Glomerular visceral epithelial cell (primary cell): ENCODE results near the gene NT5C3A.

Experiments
- DNase-seq: peaks from one replicate; pipeline ENCODE4 v3.0.0-alpha.2; 2016; ENCODE audit errors: extremely low spot score

NT5C3A gene

DNA sequence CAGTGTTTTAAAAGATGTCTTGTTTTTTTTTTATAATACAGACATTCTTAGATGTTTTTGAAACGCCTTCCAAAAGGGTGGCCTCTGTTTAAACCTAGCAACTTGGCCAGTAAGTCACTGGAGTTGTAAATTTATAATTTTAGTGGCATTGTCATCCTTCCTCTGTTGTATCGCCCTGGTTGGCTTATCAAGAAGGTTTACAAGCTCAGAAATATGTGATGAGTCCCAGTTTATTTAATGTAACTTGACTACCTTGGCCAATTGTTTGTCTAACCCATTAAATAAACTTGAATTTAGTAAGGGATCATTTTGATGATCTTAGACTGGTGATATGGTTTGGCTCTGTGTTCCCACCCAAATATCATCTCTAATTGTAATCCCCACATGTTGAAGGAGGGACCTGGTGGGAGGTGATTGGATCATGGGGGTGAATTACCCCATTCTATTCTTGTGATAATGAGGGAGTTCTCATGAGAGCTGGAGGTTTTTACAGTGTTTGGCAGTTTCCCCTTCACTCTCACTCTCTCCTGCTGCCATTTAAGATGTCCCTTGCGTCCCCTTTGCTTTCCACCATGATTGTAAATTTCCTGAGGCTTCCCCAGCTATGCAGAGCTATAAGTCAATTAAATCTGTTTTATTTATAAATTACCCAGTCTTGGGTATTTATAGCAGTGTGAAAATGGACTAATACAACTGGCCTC, 13.4 kb upstream of the NT5C3A start:
- DNase-seq = no peak

DNA sequence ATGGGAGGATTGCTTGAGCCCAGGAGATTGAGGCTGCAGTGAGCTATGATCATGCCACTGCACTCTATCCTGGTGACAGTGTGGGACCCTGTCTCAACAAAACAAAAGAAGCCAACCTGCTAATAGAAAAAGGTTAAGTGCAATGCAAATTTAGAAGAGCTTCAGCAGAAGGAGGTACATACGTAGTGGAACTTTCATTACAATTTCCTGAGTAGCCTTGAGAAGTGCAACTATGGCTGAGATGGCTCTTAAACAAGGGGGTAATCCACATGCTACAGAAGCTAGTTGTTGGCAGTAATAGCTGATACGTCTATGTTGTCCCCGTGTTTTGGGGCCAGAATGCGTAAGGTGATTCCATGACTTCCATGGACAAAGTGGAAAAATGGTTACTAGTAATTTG, 10.7 kb upstream of the NT5C3A start:
- no peak for DNase-seq

DNA sequence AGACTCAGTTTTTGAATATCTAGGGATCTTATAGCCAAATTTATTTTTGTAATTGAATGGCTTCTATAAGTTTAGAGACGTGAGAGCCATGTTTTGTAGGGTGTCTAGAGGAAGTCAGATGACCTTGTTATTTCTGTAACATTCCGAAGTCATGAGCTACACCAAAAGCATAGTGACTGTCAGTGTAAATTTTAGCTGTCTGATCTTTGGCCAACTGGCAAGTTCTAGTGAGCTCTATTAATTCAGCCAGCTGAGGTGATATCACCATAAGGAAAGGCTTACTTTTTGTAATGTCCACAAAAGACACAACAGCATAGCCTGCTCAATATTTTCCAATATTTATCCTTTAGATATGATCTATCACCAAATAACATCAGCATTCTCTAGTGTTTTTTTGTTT, 9.9 kb upstream of the NT5C3A start:
- peak; percentile 60 for DNase-seq

DNA sequence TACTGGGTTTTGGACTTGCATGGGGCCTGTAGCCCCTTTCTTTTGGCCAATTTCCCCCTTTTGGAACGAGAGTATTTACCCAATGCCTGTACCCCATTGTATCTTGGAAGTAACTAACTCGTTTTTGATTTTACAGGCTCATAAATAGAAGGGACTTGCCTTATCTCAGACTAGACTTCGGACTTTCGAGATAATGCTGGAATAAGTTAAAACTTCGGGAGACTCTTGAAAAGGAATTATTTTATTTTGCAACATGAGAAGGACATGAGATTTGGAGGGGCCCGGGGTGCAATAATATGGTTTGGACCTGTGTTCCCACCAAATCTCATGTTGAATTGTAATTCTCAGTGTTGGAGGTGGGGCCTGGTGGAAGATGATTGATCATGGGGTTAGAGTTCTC, 8.3 kb upstream of the NT5C3A start:
- DNase-seq = no peak

DNA sequence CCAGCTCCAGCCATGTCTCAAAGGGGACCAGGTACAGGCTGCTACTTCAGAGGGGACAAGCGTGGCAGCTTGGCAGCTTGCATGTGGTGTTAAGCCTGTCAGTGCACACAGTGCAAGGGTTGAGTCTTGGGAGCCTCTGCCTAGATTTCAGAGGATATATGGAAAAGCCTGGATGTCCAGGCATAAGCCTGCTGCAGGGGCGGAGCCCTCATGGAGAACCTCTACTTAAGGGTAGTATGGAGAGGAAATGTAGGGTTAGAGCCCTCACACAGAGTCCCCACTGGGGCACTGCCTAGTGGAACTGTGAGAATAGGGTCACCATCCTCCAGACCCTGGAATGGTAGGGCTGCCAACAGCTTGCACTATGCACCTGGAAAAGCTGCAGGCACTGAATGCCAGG, 7.7 kb upstream of the NT5C3A start:
- no peak for DNase-seq

DNA sequence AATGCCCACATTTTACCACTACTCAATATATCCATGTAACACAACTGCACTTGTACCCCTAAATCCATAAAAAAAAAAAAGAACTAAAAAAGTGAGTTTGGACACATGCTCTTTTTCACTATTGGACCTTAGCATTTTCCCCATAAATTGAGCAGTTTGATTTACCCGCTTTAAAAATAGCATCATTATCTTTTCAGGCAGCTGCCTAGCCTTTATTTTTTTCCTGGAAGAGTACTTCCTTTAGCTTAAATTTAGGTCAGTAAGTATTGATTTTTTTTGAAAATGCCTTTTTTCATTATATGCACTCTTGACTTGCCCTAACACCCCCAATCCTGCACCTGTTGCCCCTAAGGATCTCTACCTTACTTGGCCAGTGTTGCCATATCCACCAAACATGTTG, 5.3 kb upstream of the NT5C3A start:
- no peak for DNase-seq

DNA sequence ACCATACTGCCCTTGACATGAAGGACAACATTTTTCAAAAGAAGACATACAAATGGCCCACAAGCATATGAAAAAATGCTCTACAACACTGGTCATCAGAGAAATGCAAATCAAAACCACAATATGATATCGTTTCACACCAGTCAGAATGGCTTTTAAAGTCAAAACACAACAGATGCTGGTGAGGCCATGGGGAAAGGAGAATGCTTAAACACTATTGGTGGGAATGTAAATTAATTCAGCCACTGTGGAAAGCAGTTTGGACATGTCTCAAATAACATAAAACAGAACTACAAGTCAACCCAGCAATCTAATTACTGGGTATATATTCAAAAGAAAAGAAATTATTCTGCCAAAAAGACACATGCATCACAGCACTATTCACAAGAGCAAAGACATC, 4.2 kb upstream of the NT5C3A start:
- no peak for DNase-seq

DNA sequence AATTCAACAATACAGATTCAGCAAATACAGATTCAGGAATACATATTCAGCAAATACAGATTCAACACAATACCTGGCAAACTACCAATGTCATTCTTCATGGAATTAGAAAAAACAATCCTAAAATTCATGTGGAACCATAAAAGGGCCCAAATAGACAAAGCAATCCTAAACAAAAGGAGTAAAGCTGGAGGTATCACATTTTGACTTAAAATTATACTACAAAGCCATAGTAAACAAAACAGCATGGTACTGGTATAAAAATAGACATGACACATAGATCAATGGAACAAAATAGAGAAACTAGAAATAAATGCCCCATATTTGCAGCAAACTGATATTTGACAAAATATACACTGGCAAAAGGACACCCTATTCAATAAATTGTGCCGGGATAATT, 3.4 kb upstream of the NT5C3A start:
- no peak for DNase-seq

DNA sequence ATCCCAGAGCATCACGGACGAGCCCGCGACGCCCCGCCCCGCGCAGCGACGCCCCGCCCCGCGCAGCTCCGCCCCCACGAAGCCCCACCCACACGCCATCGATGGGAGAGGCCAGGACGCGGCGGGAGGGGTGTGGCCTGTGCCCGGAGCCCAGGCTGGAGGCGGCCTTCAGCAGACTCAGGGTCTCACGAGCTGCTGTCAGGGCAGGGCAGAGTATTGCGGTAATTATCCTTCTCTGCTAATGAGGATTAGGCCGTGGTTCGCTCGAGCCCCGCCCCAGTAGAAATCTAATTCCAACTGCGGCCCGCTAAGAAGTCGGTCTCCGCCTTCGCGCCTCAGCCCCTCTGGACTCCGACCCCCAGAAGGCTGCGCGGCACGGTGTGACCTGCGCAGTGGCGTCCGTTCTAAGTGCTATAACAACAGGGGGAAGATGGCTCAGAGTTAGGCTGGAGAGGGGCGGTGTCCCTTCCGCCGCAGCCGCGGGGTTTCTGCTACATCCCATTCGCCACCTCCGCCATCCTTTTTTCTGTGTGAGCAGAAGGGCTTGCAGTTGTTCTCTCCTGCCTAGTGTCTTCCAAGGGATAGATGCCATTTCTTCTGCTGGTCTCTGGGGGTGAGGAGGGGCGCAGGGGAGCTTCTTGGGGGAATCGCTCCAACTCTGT, 337 bp upstream of the NT5C3A start:
- DNase-seq = peak; percentile 96

DNA sequence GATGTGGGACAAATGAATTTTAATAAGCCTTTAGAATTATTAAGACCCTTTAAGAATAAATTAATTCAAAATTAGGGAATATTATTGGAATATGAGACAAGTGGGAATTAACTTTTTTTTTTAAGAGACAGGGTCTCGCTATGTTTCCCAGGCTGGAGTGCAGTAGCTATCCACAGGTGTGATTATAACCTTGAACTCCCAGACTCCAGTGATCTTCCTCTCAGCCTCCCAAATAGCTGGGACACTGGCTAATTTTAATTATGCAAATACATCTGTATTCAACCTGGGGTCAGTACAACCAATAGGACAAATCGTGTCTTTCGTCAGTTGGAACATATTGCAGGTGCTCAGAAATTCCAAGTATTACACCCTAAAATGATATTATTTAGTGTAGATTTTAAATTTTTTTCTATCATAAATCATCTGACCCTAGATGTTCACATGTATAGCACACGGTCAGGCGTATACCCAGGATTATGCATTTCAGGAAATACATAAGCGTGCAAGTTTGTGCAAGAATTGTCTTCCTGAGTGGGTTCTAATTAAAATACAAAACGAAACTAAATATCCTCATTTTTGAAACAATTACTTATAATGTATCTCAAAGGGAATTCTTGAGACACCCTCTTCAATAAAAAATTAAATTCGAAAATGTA, 1.2 kb downstream of the NT5C3A start:
- DNase-seq = no peak

DNA sequence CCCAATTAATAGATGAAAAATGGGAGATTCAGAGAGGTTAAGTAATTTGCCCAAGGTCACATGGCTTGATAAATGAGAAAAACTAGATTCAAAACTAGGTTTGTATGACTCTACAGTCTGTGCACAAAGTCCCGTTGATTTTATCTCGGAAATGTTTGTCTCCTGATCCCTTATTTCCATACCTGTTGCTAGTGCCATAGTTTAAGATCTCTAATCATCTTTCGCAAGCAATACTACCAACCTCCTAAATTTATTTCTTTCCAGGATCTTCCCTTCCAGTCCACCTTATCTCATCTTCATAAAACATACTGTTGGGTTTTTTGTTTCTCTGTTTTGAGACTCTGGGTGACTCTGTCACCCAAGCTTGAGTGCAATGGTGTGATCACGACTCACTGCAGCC, 2.9 kb downstream of the NT5C3A start:
- DNase-seq = no peak

DNA sequence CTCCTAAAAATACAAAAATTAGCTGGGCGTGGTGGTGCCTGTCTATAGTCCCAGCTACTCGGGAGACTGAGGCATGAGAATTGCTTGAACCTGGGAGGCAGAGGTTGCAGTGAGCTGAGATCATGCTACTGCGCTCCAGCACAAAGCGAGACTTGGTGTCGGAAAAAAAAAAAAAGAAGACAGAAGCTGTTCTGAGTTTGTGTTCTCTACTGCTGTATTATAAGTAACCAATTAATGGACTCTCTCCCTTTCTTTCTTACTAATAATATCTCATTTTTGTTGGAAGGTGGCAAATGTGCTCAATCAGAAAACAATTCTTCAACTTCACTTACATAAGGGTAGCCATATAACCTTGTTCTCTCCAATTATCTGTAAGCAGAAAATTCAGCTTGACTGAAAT, 7.4 kb downstream of the NT5C3A start:
- DNase-seq = no peak

DNA sequence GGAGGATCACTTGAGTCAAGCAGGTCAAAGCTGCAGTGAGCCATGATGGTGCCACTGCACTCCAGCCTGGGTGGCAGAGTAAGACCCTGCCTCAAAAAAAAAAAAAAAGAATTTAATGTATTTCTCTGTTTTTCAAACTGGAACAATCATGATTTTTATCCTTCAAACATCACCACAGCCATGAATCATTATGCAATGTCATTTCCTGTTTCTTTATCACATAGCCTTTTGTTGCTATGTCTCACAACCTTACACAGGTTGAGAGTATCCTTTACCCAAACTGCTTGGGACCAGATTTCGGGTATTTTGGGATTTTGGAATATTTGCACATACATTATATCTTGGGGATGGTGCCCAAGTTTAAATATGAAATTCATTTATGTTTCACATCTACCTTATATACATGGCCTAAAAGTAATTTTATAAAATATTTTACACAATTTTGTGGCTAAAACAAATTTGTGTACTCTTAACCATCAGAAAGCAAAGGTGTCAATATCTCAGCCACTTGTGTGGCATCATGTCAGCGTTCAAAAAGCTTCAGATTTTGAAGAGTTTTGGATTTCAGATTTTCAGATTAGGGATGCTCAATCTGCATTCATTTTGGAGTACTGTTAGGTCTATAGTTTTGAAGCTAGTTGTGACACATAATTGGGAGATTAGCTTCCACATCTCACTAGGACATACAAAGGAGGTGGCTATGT, 8.2 kb downstream of the NT5C3A start:
- DNase-seq = no peak

DNA sequence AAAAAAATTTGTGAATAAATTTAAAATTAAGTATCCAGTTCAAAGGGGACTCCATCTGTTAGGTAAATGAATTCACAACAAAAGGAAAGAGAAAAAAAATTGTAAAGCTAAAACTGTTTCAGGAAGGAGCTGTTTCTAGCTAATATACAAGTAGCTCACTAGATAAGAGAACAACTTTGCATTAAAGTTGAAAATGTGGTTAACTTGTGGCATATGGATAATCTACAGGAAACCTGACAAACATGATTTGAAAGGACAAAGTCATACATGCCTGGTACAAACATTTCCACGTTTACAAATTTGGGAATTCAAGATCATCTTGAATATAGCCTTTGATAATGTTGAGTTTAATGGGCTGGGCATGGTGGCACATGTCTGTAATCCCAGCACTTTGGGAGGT, 8.9 kb downstream of the NT5C3A start:
- DNase-seq = no peak

DNA sequence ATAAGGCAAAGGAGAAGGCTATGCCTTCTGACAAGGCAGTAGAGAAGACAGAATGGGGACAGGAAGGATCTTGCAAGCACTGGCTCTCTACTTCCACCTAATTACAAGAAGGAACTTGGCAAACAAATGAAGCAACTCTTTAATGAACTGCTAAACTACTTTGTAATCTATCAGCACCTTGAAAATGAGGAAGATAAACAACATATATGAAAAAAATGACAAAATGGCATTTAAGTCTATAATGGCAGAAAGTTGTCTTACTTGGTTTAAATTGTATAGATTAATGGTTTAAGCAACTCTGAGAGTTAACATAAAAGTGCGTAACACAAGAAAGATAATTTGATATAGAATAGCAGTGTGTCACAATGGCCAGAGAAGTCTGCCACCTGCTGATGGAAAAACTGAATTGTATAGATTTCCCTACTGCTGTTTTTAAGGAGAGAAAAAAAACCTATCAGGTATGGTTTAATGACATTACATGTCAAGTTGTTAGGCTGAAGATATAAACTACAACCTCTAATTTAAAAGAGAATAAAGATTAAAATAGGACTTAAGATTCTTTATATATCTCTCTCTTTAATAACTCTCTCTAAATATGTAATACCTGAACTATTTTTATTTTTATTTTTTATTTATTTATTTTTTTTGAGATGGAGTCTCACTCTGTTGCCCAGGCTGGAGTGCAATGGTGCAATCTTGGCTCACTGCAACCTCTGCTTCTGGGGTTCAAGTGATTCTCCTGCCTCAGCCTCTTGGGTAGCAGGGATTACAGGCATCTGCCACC, 11.8 kb downstream of the NT5C3A start:
- DNase-seq = peak; percentile 53

DNA sequence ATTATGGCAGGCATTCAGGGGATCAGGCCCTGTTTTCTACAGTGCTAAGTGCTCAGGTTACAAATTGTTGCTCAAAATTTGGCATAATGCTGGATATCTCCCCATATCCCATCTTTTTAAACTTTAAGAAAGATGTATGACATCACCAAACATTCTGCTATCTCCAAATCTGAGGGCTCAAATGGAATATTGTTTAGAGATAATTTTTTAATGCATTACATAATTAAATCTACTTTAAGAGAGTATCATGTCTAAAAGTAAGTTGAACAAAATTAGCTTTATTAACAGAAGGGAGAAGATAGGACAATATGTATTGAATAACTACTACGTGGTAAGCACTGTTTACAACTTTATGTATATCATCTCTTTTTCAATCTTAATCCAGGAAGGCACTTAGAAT, 13.9 kb downstream of the NT5C3A start:
- no peak for DNase-seq

DNA sequence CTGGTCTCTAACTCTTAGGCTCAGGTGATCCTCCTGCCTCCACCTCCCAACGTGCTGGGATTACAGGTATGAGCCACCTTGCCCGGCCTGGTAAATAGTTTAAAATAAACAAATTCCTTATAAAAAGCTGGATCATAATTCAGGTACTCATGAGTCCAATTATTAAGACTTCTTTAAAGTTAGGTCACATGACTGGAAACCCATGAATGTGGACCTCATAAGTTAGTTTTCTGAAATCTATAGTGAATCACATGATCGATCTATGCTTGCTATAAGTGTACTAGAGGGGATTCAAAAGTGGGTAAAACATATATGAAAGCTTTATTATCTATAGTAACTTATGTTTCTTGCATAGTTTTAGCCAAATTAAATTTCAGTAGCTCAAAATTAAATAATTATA, 14.3 kb downstream of the NT5C3A start:
- DNase-seq = no peak

DNA sequence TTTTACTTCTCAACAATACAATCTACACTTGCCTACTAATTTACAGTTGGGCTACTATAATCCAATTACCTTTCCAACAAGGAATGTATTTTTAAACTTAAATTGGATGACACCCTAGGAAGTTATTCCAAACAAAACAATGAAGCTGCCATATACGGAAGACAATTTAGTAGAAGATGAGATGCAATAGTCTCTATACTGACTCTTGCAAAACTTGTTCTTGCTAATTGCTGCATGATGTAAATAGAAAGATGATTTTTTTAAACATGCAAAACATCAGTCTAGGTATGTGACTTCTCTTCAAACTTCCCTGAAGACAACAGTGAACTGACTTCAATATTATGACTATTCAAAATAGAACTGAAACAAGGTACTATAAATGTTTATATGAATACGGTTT, 17.6 kb downstream of the NT5C3A start:
- DNase-seq = no peak

DNA sequence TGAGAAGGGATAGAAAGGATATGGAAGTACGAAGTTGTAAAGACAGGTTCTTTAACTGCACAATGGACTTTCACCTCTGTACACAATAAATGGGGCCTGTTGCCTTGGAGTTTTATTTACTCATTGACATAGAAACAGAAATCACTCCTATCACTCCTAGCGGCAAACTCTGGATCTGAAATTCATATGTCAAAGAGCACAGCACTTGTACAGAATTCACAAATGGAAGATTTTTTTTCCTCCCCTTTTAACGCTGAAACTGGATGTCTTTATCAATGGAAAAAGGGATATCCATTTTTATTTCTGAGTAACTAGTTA, 18.2 kb downstream of the NT5C3A start:
- DNase-seq = no peak

DNA sequence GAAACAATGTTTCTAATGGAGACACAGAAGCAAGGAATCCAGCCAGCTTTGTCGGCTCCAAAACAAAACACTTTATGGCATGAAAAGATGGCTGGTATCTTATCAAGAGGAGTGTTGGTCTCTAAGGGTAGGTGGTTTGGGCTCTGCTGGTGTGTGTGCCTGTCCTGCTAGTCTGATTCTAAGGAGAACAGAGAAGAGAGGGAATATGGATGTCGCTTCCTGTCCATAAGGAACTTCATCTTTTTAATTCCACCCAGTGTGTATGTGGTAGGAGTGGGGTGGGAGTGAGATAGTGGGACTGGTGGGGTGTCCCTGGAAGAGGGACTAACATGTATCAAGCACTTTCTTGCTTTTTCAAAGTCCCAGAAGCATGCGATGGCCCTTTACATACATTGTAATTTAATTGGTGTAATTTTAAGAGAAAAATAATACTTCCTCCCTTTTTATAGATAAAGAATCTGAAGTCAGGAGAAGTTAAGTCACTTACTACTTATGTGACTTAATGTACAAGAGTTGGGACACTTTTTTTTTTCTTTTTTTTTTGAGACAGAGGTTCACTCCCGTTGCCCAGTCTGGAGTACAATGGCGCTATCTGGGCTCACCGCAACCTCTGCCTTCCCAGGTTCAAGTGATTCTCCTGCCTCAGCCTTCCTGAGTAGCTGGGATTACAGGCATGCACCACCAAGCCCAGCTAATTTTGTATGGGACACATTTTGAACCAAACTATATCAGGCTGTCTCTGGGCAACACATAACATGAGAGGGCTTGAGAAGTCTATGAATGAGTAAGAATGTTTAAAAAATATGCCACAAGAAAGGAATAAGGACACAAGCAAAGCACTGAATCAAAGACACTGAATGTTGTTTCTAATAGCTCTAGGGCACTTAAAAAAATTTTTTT, 18.8 kb downstream of the NT5C3A start:
- DNase-seq = no peak
